Measurements from ENCODE around the gene KRT39. TPM values are rescaled to one million over a fixed set of nuclear protein-coding genes. Genes with fewer than 3 reads are reported as not detected.

The KRT39 gene
- polyA plus RNA-seq, 1 donor from 2014 or later: not detected

DNA sequence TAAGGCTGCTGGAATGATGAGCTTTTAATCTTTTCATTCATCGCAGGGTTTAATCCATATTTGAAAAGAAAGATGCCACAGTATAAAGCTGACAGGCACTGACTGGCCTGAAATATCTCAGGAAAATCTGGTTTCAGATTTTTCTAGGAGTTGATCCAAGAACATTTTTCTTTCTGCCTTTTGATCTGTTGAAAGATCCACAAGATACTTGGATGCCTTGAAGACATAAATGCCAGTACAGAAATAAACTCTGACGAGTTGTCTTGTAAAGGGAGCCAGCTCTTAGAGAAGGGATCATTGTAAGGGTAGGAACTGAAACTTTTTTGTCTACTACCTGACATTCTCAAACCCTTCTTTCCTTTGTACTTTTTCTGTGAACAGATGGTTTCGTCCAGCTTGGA lies 56.3 kb downstream of the KRT39 start:
- no peaks in the 10 kb centered on the region for H3K9me3 Mint-ChIP-seq
- no peak overlapping the region for H3K4me3 Mint-ChIP-seq
- peaks cover 19% of the 10 kb centered on the region for H3K27me3 Mint-ChIP-seq
- no peak overlapping the region for H3K27ac Mint-ChIP-seq
- H3K36me3 Mint-ChIP-seq: no peaks in the 10 kb centered on the region
- H3K4me1 Mint-ChIP-seq: peaks cover 0 to 4% (median 0%) of the 10 kb centered on the region in 3 donors

- no peak overlapping the region for H3K4me3 Mint-ChIP-seq
- H3K9me3 Mint-ChIP-seq: no peaks in the 10 kb centered on the region
- no peaks in the 10 kb centered on the region for H3K36me3 Mint-ChIP-seq
- peaks cover 0 to 1% (median 0%) of the 10 kb centered on the region in 3 donors for H3K4me1 Mint-ChIP-seq
- peaks cover 20% of the 10 kb centered on the region for H3K27me3 Mint-ChIP-seq
- no peak overlapping the region for H3K27ac Mint-ChIP-seq
These were observed 57.0 kb downstream of the KRT39 start for GRCh38 chr17:40909755-40910154.

- Mint-ChIP-seq H3K4me1 (peaks cover 0 to 1% (median 0%) of the 10 kb centered on the region in 3 donors), H3K27ac (no peak overlapping the region), H3K27me3 (peaks cover 20% of the 10 kb centered on the region), H3K36me3 (no peaks in the 10 kb centered on the region), H3K4me3 (no peak overlapping the region), H3K9me3 (no peaks in the 10 kb centered on the region)
These were observed 57.4 kb downstream of the KRT39 start for GRCh38 chr17:40909351-40909750.

Other genes starting within 250 kb of the KRT39 start
- gene KRT25, start 211.6 kb downstream of the KRT39 start, polyA plus RNA-seq: not detected
- gene KRT26, start 194.7 kb downstream of the KRT39 start, polyA plus RNA-seq: not detected
- not detected for gene KRT27, start 184.4 kb downstream of the KRT39 start, polyA plus RNA-seq
- gene KRT28, start 167.0 kb downstream of the KRT39 start, polyA plus RNA-seq: not detected
- 201 TPM for gene KRT10, start 144.3 kb downstream of the KRT39 start, polyA plus RNA-seq
- not detected for gene KRT12, start 99.7 kb downstream of the KRT39 start, polyA plus RNA-seq
- gene KRT20, start 81.7 kb downstream of the KRT39 start, polyA plus RNA-seq: not detected
- not detected for gene KRT23, start 29.3 kb downstream of the KRT39 start, polyA plus RNA-seq
- not detected for gene KRT40, start 17.4 kb upstream of the KRT39 start, polyA plus RNA-seq
- not detected for gene KRTAP3-3, start 27.2 kb upstream of the KRT39 start, polyA plus RNA-seq
- gene KRTAP3-2, start 33.0 kb upstream of the KRT39 start, polyA plus RNA-seq: not detected
- not detected for gene KRTAP3-1, start 42.2 kb upstream of the KRT39 start, polyA plus RNA-seq
- gene KRTAP1-5, start 60.3 kb upstream of the KRT39 start, polyA plus RNA-seq: not detected
- gene KRTAP1-4, start 63.2 kb upstream of the KRT39 start, polyA plus RNA-seq: not detected
- gene KRTAP1-3, start 67.9 kb upstream of the KRT39 start, polyA plus RNA-seq: not detected
- not detected for gene KRTAP1-1, start 74.5 kb upstream of the KRT39 start, polyA plus RNA-seq
- not detected for gene KRTAP2-1, start 80.4 kb upstream of the KRT39 start, polyA plus RNA-seq
- not detected for gene KRTAP2-2, start 88.3 kb upstream of the KRT39 start, polyA plus RNA-seq
- not detected for gene KRTAP2-3, start 93.2 kb upstream of the KRT39 start, polyA plus RNA-seq
- not detected for gene KRTAP2-4, start 98.9 kb upstream of the KRT39 start, polyA plus RNA-seq
- not detected for gene KRTAP4-7, start 117.2 kb upstream of the KRT39 start, polyA plus RNA-seq
- not detected for gene KRTAP4-8, start 131.2 kb upstream of the KRT39 start, polyA plus RNA-seq
- gene KRTAP4-16, start 135.3 kb upstream of the KRT39 start, polyA plus RNA-seq: not detected
- not detected for gene KRTAP4-9, start 138.4 kb upstream of the KRT39 start, polyA plus RNA-seq
- not detected for gene KRTAP4-11, start 151.4 kb upstream of the KRT39 start, polyA plus RNA-seq
- not detected for gene KRTAP4-12, start 157.2 kb upstream of the KRT39 start, polyA plus RNA-seq
- gene KRTAP4-6, start 173.6 kb upstream of the KRT39 start, polyA plus RNA-seq: not detected
- not detected for gene KRTAP4-5, start 182.9 kb upstream of the KRT39 start, polyA plus RNA-seq
- gene KRTAP4-4, start 193.8 kb upstream of the KRT39 start, polyA plus RNA-seq: not detected
- not detected for gene KRTAP4-3, start 201.3 kb upstream of the KRT39 start, polyA plus RNA-seq
- gene KRTAP4-2, start 211.3 kb upstream of the KRT39 start, polyA plus RNA-seq: not detected
- not detected for gene KRTAP4-1, start 218.0 kb upstream of the KRT39 start, polyA plus RNA-seq
- not detected for gene KRTAP9-1, start 222.9 kb upstream of the KRT39 start, polyA plus RNA-seq

All from IgD-negative memory B cell (primary cell).